Adrenal gland (tissue), 5 donors: Measurements from ENCODE around the gene REEP5.

ENCODE experiments used
- CTCF ChIP-seq, 6 experiments: fragments of 450-650 bp in 4 of 6; fragments of 200-600 bp in 2 of 6; sonication (generic) in 1 of 6; IDR thresholded peaks; 1 replicate in 5 of 6; 2 replicates in 1 of 6; pipeline versions ENCODE4 v1.5.1 to v1.8.0; 2016 to 2021; ENCODE audit warnings: antibody characterized with exemption in 6 of 6, mild to moderate bottlenecking in 2 of 6, moderate library complexity in 1 of 6
- POLR2A ChIP-seq, 2 donors: fragments of 450-650 bp; IDR thresholded peaks; one replicate each; pipeline ENCODE4 v1.6.1; 2017; ENCODE audit warnings: antibody characterized with exemption in 2 of 2, mild to moderate bottlenecking in 2 of 2, moderate library complexity in 1 of 2
- donor health status: DM: no; HTN: no; CAD: no.

- TF ChIP-seq POLR2A (IDR thresholded peaks at IDR 0.05) (no peak), CTCF (IDR thresholded peaks at IDR 0.05) (no peak)
Measured at GRCh38 chr5:112914584-112914983, 7.4 kb downstream of the REEP5 start.
